GM12878 (cell line): Measurements from ENCODE around the gene CD82. TPM values are rescaled to one million over a fixed set of nuclear protein-coding genes. Genes with fewer than 3 reads are reported as not detected.

ENCODE experiments used
- ATAC-seq: fragments of 200-7000 bp; cut with Tn5 transposase; 3 replicates; pipeline ENCODE4 v1.9.1; 2020; ENCODE audit warnings: mild to moderate bottlenecking, moderate library complexity
- BruUV-seq: library from RNA; stranded (reverse); fragments of 400-500 nt; replicated peaks from 2 replicates; lab custom pipeline; 2021; lab: Mats Ljungman, UMichigan
- CTCF ChIA-PET: fragments of 300-600 bp; sonication (Branson Sonifier 250); formaldehyde crosslinking; extraction: SDS; loops from one replicate; lab custom pipeline; 2021; ENCODE audit warnings: inconsistent platforms; lab: Yijun Ruan, JAX
- POLR2A ChIA-PET: fragments of 350-600 bp; formaldehyde crosslinking; extraction: SDS; loops from one replicate; lab custom pipeline; 2021; ENCODE audit warnings: inconsistent platforms; lab: Charles Lee
- RAD21 ChIA-PET: fragments of 300-600 bp; sonication (Branson Sonifier 250); formaldehyde crosslinking; loops from one replicate; lab custom pipeline; 2023; ENCODE audit warnings: antibody characterized with exemption; ENCODE audit not compliant: unreplicated experiment; lab: Charles Lee
- SMC1A ChIA-PET: fragments of 300-600 bp; sonication (Branson Sonifier 250); formaldehyde crosslinking; loops from one replicate; lab custom pipeline; 2023; ENCODE audit not compliant: unreplicated experiment, uncharacterized antibody; lab: Charles Lee
- DNase-seq: peaks from one replicate; pipeline ENCODE4 v3.0.0-alpha.2; 2011; ENCODE audit warnings: low read depth, low spot score
- FAIRE-seq: peaks from 3 replicates; lab custom pipeline; 2011; peaks lifted over from hg19 to GRCh38; lab: Jason Lieb, UNC
- H2AFZ ChIP-seq: 2 replicates; pipeline ENCODE4 v1.6.0; 2011; ENCODE audit warnings: low read depth, low read length, control low read depth; ENCODE audit not compliant: control insufficient read depth
- H3K27ac ChIP-seq: 2 replicates; pipeline ENCODE4 v1.5.1; 2011; ENCODE audit warnings: control low read depth; ENCODE audit not compliant: control insufficient read depth, insufficient read depth
- H3K27me3 ChIP-seq, 2 experiments: replicated peaks in 1 of 2; 2 replicates each; pipeline versions ENCODE4 v1.6.0 to v1.6.1; 2011; ENCODE audit warnings: low read length in 1 of 2; ENCODE audit not compliant: control insufficient read depth in 2 of 2, insufficient read depth in 2 of 2
- H3K36me3 ChIP-seq, 2 experiments: 2 replicates each; pipeline ENCODE4 v1.5.1; 2011; ENCODE audit warnings: low read length in 1 of 2; ENCODE audit not compliant: control insufficient read depth in 2 of 2, insufficient read depth in 2 of 2
- H3K4me1 ChIP-seq: 2 replicates; pipeline ENCODE4 v1.6.1; 2011; ENCODE audit warnings: mild to moderate bottlenecking, low read length, moderate library complexity, mixed read lengths; ENCODE audit not compliant: control insufficient read depth, insufficient read depth
- H3K4me2 ChIP-seq: 2 replicates; pipeline ENCODE4 v1.6.0; 2011; ENCODE audit warnings: control low read depth; ENCODE audit not compliant: control insufficient read depth, insufficient read depth
- H3K4me3 ChIP-seq: fragments of 200-600 bp; sonication (generic); 2 replicates; pipeline ENCODE4 v1.5.1; 2016
- H3K79me2 ChIP-seq: 2 replicates; pipeline ENCODE4 v1.6.0; 2011; ENCODE audit warnings: low read length; ENCODE audit not compliant: control insufficient read depth, insufficient read depth
- H3K9ac ChIP-seq: 2 replicates; pipeline ENCODE4 v1.8.0; 2011; ENCODE audit warnings: low read length, control low read depth, mixed read lengths; ENCODE audit not compliant: control insufficient read depth, insufficient read depth
- H3K9me3 ChIP-seq: replicated peaks from 3 replicates; pipeline ENCODE4 v1.5.1; 2011; ENCODE audit warnings: mild to moderate bottlenecking, low read length; ENCODE audit not compliant: control insufficient read depth, insufficient read depth
- H4K20me1 ChIP-seq: 2 replicates; pipeline ENCODE4 v1.6.0; 2011; ENCODE audit not compliant: control insufficient read depth, insufficient read depth
- EED ChIP-seq: sonication (generic); IDR thresholded peaks from 2 replicates; pipeline ENCODE4 v1.6.1; 2016; ENCODE audit warnings: antibody characterized with exemption, low read depth
- ETV6 ChIP-seq, 2 experiments: fragments of 450-650 bp in 1 of 2; IDR thresholded peaks in 1 of 2; conservative IDR thresholded peaks in 1 of 2; 2 replicates each; pipeline ENCODE4 v1.6.1; 2014; ENCODE audit warnings: antibody characterized with exemption in 1 of 2, borderline replicate concordance in 1 of 2, low read depth in 1 of 2, mild to moderate bottlenecking in 1 of 2, moderate library complexity in 1 of 2
- HDGF ChIP-seq: fragments of 450-650 bp; IDR thresholded peaks from 2 replicates; pipeline ENCODE4 v1.6.1; 2016; ENCODE audit warnings: antibody characterized with exemption
- MYC ChIP-seq: IDR thresholded peaks from 2 replicates; pipeline ENCODE4 v1.6.1; 2011; ENCODE audit warnings: mild to moderate bottlenecking, low read length, moderate library complexity, inconsistent platforms; ENCODE audit not compliant: insufficient read depth, insufficient replicate concordance, insufficient read length, severe bottlenecking
- RELA ChIP-seq: fragments of 450-650 bp; IDR thresholded peaks from 2 replicates; pipeline ENCODE4 v1.8.0; 2014; ENCODE audit warnings: borderline replicate concordance; ENCODE audit not compliant: partially characterized antibody
- RELB ChIP-seq: fragments of 450-650 bp; IDR thresholded peaks from 2 replicates; pipeline ENCODE4 v1.6.1; 2017; ENCODE audit warnings: low read depth, mild to moderate bottlenecking, moderate library complexity
- SMARCA5 ChIP-seq: fragments of 450-650 bp; IDR thresholded peaks from 2 replicates; pipeline ENCODE4 v1.6.1; 2017; ENCODE audit warnings: mild to moderate bottlenecking
- SMC3 ChIP-seq: IDR thresholded peaks from 2 replicates; pipeline ENCODE4 v1.6.1; 2011; ENCODE audit warnings: low read length, improper control_type of control experiment, borderline replicate concordance
- SUPT20H ChIP-seq: IDR thresholded peaks from 2 replicates; pipeline ENCODE4 v1.6.1; 2011; ENCODE audit warnings: low read depth, mild to moderate bottlenecking, low read length, moderate library complexity, borderline replicate concordance; ENCODE audit not compliant: control insufficient read depth
- TCF12 ChIP-seq: IDR thresholded peaks from 2 replicates; pipeline ENCODE4 v1.6.1; 2011; ENCODE audit warnings: low read depth, mild to moderate bottlenecking, low read length
- TCF3 ChIP-seq: IDR thresholded peaks from 2 replicates; pipeline ENCODE4 v1.6.1; 2012; ENCODE audit warnings: low read depth, mild to moderate bottlenecking, low read length, borderline replicate concordance; ENCODE audit not compliant: insufficient read depth
- YBX1 ChIP-seq: fragments of 450-650 bp; IDR thresholded peaks from 2 replicates; pipeline ENCODE4 v1.6.1; 2016; ENCODE audit warnings: antibody characterized with exemption
- YY1 ChIP-seq: IDR thresholded peaks from 2 replicates; pipeline ENCODE4 v1.6.1; 2011; ENCODE audit warnings: low read depth, mild to moderate bottlenecking, low read length
- ZBED1 ChIP-seq: IDR thresholded peaks from 2 replicates; pipeline ENCODE4 v1.6.1; 2016; ENCODE audit warnings: borderline replicate concordance
- ZNF622 ChIP-seq: fragments of 450-650 bp; IDR thresholded peaks from 2 replicates; pipeline ENCODE4 v1.6.1; 2017; ENCODE audit warnings: mild to moderate bottlenecking, inconsistent platforms
- WGBS: methylation state at CpG from one replicate; pipeline ENCODE4 v1.1.6; 2016; ENCODE audit warnings: low lambda C conversion rate; ENCODE audit not compliant: insufficient replicate concordance, insufficient coverage; ENCODE audit errors: missing lambda C conversion rate; 5-methylcytosine and 5-hydroxymethylcytosine counted together
- in situ Hi-C: fragments of 300-500 bp; cut with MboI; formaldehyde crosslinking; loops from 9 replicates; pipeline ENCODE4 v1.14.3; 2018; ENCODE audit warnings: mixed read lengths
- intact Hi-C: fragments of 100-400 bp; cut with micrococcal nuclease; formaldehyde crosslinking; loops from one replicate; pipeline ENCODE4 v1.14.2; 2022; ENCODE audit not compliant: unreplicated experiment
- polyA plus RNA-seq, 11 experiments: library from polyadenylated mRNA; depleted of rRNA in 4 of 11; unstranded in 6 of 11; stranded (reverse) in 5 of 11; fragments of >200 nt; fragmentation: Nextera tagmentation in 4 of 11; fragmentation: Illumina TruSeq in 1 of 11; extraction: Ambion mirVana in 4 of 11; extraction: Trizol in 1 of 11; gene quantifications; 1 replicate in 1 of 11; 2 replicates in 10 of 11; pipeline versions ENCODE4 v1.2.1 to v1.2.3, GENCODE V29; 2011 to 2016; ENCODE audit warnings: inconsistent platforms in 2 of 11, missing spikeins in 2 of 11, low read depth in 1 of 11
- total RNA-seq, 4 experiments: library from RNA; depleted of rRNA in 3 of 4; stranded (reverse); fragments of >200 nt in 3 of 4; fragmentation: Illumina TruSeq in 1 of 4; extraction: Trizol in 1 of 4; gene quantifications; 2 replicates each; pipeline versions ENCODE4 v1.2.1 to v1.2.3, GENCODE V29; 2013 to 2021

CD82 gene
- total and polyA plus RNA-seq, 10 of the 15 experiments (the other 5 are each of a cell fraction or from before 2014, with no cell fraction given) = 5.2 to 180 (median 84.7) TPM

DNA sequence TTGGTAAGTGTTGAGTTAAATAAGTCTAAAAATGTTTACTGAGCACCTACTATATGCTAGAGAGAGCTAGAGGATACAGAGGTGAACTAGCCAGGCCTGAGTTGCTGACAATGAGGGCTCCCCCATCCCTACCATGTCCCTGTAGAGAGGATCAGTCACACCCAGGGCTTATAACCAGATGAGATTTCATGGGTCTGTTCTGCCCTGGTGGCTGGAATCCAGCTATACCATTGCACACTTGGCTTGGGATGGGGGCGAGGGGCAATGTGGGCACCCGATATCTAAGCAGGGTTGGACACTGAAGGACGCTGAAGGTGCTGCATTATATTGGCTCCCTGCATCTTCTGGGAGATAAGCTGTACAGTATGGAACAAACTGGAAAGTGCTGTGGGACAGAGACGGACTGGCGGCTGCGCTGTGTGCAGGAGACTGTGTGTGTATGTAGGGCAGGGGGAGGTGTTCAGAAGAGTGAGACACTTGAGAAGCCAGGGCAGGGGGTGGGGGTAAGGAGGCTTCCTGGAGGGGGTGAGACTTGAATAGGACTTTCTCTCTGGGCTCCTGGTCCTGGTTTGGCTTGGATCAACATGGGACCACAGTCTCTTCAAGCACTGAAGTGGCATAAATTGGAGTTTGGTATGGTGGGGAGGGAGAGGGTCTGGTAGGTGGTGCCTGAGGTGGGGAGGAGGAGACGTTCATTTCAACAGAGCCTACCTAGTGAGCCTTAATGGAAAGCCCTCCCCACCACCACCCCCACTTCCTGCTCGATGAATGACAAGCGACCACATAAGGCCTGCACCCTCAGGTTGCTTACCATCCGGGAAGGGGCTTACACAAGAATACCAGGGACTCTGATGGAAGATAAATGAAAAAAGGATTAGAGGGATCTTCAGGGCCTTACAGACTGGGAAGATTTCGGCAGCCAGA, 1.8 kb downstream of the CD82 start (continued):
- TF ChIP-seq SUPT20H (no peak), SMC3 (no peak), ETV6 (conservative IDR thresholded peaks at IDR 0.05 in 1 of 2, IDR thresholded peaks at IDR 0.05 in 1 of 2; ENCODE audit: borderline replicate concordance in 1 of 2, low read depth in 1 of 2) (no peak), TCF3 (no peak), RELA (no peak)

DNA sequence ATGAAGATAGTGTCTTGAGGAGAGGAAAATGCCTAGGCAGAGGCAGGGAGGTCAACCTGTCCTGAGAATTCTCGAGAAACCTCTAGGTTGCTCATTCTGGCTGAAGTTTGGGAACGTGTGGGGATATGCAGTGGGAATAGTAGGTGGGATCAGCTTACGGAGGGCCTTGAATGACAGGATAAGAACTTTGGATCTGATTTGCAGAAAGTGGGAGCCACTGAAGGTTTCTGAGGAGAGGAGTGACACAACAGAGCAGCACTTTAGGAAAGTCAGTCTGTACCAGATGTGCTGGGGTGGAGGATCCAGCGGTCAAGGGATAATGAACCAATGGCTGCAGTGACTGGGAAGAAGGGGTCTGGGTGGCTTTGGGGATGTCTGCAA, 2.4 kb downstream of the CD82 start:
- ATAC-seq = no peak
- Histone ChIP-seq H3K9ac (peak overlapping the region; percentile 86), H2AFZ (no peak overlapping the region), H3K36me3 (peaks cover 0 to 3% of the 10 kb centered on the region in 2 experiments; a peak in 3 of 4 replicates), H3K27ac (peak overlapping the region; percentile 83), H3K9me3 (no peaks in the 10 kb centered on the region), H3K79me2 (peaks cover 74% of the 10 kb centered on the region), H3K27me3 (no peaks in the 10 kb centered on the region), H4K20me1 (no peaks in the 10 kb centered on the region), H3K4me1 (peaks cover 40% of the 10 kb centered on the region), H3K4me3 (peak overlapping the region; percentile 89), H3K4me2 (peak overlapping the region; percentile 88)
- DNase-seq = no peak
- ChIA-PET SMC1A (interaction anchor here (1.8 to 8.2 kb wide), 2 partner anchors 10 to 40 kb away, joined by 6 to 98 read pairs; no protein-coding TSS in a partner anchor), CTCF (interaction anchor here (0.9 to 11.7 kb wide), 4 partner anchors 9 to 59 kb away, joined by 3 to 109 read pairs (median 5); no protein-coding TSS in a partner anchor), RAD21 (interaction anchor here (6.8 kb wide), 1 partner anchor 32 kb away, joined by 76 read pairs; no protein-coding TSS in a partner anchor), POLR2A (interaction anchor here (19.2 to 23.1 kb wide), 2 partner anchors 30 to 44 kb away, joined by 289 to 434 read pairs; no protein-coding TSS in a partner anchor)
- WGBS = 34% methylated on average over 4 of the region's 4 CpGs
- intact Hi-C loops = loop anchor here (2.0 to 10.0 kb wide), 3 partner anchors 29 to 883 kb away; partner anchors contain the start of gene HSD17B12
- no peak for FAIRE-seq
- TF ChIP-seq TCF12 (no peak), RELB (0 out of 2 replicates have a peak, but pooled peaks have one; percentile 30), YBX1 (no peak), EED (peak; percentile 19; the same call in 1 of the 2 replicates), ZBED1 (no peak), MYC (no peak), SMARCA5 (peak; percentile 74; the same call in 1 of the 2 replicates), YY1 (0 out of 2 replicates have a peak, but pooled peaks have one; percentile 0), HDGF (no peak), ZNF622 (no peak)
- BruUV-seq = no TSS peak
- in situ Hi-C loops = loop anchor here (5.0 kb wide), 1 partner anchor 39 kb away; no protein-coding TSS in a partner anchor
